ENCODE data around the gene OR4A15. TPM values are rescaled to one million over a fixed set of nuclear protein-coding genes. Genes with fewer than 3 reads are reported as not detected.

Gene OR4A15
- not detected in 2 replicates for polyA plus RNA-seq
- polyA minus RNA-seq, result not detected in 2 replicates

DNA sequence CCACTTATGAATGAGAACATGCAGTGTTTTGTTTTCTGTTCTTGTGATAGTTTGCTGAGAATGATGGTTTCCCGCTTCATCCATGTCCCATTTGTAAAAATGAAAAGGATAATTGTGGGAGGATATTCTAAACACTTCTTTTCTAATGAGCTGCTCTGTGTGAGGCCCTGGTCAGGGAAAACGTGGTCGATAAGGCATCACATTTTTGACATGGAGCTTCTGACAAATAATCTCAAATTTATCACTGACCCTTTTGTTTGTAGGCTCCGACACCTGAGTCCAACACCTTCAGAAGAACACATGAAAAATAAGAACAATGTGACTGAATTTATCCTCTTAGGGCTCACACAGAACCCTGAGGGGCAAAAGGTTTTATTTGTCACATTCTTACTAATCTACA lies at the start of gene OR4A15:
OR4A15 (plus strand) TSS at position 301 of the 400 bp plus-strand sequence; CDS start at position 301, 0 bp downstream.
- Histone ChIP-seq H3K9me3 (ENCODE audit: low read length) (peaks cover 6% of the 10 kb centered on the region), H3K79me2 (replicated peaks; ENCODE audit: insufficient read depth, low read length) (no peaks in the 10 kb centered on the region), H3K27me3 (ENCODE audit: insufficient read depth, low read depth, low read length) (no peaks in the 10 kb centered on the region), H3K9me2 (ENCODE audit: insufficient read depth, low read length) (no peaks in the 10 kb centered on the region), H3K36me3 (ENCODE audit: insufficient read depth, low read length) (no peaks in the 10 kb centered on the region), H3F3A (ENCODE audit: insufficient read depth, low read length, poor library complexity, severe bottlenecking) (no peaks in the 10 kb centered on the region), H3K9ac (ENCODE audit: low read length) (no peak within 1 kb of the TSS), H4K20me1 (ENCODE audit: insufficient read depth) (no peaks in the 10 kb centered on the region), H3K27ac (ENCODE audit: low read length) (no peak within 1 kb of the TSS), H3K4me2 (ENCODE audit: low read length) (no peak within 1 kb of the TSS), H2AFZ (ENCODE audit: low read depth, low read length) (no peak within 1 kb of the TSS), H3K4me3 (ENCODE audit: low read length) (no peak within 1 kb of the TSS)
- TF ChIP-seq MXI1 (conservative IDR thresholded peaks at IDR 0.05; ENCODE audit: poor library complexity, severe bottlenecking) (no peak), EP300 (conservative IDR thresholded peaks at IDR 0.05; ENCODE audit: poor library complexity, severe bottlenecking) (no peak), RAD21 (conservative IDR thresholded peaks at IDR 0.05) (no peak), POLR2AphosphoS5 (IDR thresholded peaks at IDR 0.05) (no peak)

DNA sequence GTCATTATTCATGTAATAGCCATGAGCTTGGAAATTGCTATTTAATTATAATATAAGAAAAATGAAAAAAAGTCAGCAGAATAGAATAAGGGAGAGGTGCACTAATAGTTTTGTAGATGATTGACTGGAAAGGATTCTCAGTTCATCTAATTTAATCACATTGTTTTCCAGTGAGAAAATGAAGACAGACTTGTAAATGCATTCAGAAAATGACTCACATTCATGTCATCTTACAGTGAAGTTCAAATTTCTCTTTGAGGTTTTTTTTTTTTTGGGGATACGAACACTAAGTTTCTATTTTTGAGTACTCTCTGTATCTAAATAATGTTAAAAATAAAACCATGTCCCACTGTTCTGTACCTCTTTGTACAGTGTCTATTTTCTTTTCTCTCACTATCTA lies 43.3 kb upstream of the OR4A15 start:
- Histone ChIP-seq H2AFZ (ENCODE audit: low read depth, low read length) (no peak overlapping the region), H3F3A (ENCODE audit: insufficient read depth, low read length, poor library complexity, severe bottlenecking) (no peaks in the 10 kb centered on the region), H3K36me3 (ENCODE audit: insufficient read depth, low read length) (no peaks in the 10 kb centered on the region), H3K9ac (ENCODE audit: low read length) (no peak overlapping the region), H4K20me1 (ENCODE audit: insufficient read depth) (no peaks in the 10 kb centered on the region), H3K9me3 (ENCODE audit: low read length) (peaks cover 6% of the 10 kb centered on the region), H3K27ac (ENCODE audit: low read length) (no peak overlapping the region), H3K4me2 (ENCODE audit: low read length) (no peak overlapping the region), H3K27me3 (ENCODE audit: insufficient read depth, low read depth, low read length) (no peaks in the 10 kb centered on the region), H3K9me2 (ENCODE audit: insufficient read depth, low read length) (no peaks in the 10 kb centered on the region), H3K79me2 (replicated peaks; ENCODE audit: insufficient read depth, low read length) (no peaks in the 10 kb centered on the region), H3K4me3 (ENCODE audit: low read length) (no peak overlapping the region)
- TF ChIP-seq POLR2AphosphoS5 (IDR thresholded peaks at IDR 0.05), result no peak
- no peak for TF ChIP-seq RAD21 (conservative IDR thresholded peaks at IDR 0.05)
- TF ChIP-seq, protein P1, sequence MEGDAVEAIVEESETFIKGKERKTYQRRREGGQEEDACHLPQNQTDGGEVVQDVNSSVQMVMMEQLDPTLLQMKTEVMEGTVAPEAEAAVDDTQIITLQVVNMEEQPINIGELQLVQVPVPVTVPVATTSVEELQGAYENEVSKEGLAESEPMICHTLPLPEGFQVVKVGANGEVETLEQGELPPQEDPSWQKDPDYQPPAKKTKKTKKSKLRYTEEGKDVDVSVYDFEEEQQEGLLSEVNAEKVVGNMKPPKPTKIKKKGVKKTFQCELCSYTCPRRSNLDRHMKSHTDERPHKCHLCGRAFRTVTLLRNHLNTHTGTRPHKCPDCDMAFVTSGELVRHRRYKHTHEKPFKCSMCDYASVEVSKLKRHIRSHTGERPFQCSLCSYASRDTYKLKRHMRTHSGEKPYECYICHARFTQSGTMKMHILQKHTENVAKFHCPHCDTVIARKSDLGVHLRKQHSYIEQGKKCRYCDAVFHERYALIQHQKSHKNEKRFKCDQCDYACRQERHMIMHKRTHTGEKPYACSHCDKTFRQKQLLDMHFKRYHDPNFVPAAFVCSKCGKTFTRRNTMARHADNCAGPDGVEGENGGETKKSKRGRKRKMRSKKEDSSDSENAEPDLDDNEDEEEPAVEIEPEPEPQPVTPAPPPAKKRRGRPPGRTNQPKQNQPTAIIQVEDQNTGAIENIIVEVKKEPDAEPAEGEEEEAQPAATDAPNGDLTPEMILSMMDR (IDR thresholded peaks at IDR 0.05; ENCODE audit: poor library complexity, severe bottlenecking), result no peak
- TF ChIP-seq EP300 (conservative IDR thresholded peaks at IDR 0.05; ENCODE audit: poor library complexity, severe bottlenecking), result no peak
- no peak for TF ChIP-seq MXI1 (conservative IDR thresholded peaks at IDR 0.05; ENCODE audit: poor library complexity, severe bottlenecking)
- no peak for TF ChIP-seq SMC3 (conservative IDR thresholded peaks at IDR 0.05; ENCODE audit: poor library complexity)
- no peak for TF ChIP-seq EZH2 (IDR thresholded peaks at IDR 0.05; ENCODE audit: borderline replicate concordance, insufficient read depth, low read length, poor library complexity, severe bottlenecking)
- TF ChIP-seq TAF1 (IDR thresholded peaks at IDR 0.05; ENCODE audit: low read depth), result no peak
- TF ChIP-seq, protein P2, sequence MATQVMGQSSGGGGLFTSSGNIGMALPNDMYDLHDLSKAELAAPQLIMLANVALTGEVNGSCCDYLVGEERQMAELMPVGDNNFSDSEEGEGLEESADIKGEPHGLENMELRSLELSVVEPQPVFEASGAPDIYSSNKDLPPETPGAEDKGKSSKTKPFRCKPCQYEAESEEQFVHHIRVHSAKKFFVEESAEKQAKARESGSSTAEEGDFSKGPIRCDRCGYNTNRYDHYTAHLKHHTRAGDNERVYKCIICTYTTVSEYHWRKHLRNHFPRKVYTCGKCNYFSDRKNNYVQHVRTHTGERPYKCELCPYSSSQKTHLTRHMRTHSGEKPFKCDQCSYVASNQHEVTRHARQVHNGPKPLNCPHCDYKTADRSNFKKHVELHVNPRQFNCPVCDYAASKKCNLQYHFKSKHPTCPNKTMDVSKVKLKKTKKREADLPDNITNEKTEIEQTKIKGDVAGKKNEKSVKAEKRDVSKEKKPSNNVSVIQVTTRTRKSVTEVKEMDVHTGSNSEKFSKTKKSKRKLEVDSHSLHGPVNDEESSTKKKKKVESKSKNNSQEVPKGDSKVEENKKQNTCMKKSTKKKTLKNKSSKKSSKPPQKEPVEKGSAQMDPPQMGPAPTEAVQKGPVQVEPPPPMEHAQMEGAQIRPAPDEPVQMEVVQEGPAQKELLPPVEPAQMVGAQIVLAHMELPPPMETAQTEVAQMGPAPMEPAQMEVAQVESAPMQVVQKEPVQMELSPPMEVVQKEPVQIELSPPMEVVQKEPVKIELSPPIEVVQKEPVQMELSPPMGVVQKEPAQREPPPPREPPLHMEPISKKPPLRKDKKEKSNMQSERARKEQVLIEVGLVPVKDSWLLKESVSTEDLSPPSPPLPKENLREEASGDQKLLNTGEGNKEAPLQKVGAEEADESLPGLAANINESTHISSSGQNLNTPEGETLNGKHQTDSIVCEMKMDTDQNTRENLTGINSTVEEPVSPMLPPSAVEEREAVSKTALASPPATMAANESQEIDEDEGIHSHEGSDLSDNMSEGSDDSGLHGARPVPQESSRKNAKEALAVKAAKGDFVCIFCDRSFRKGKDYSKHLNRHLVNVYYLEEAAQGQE (IDR thresholded peaks at IDR 0.05; ENCODE audit: borderline replicate concordance), result no peak

Data from neural cell (in vitro differentiated cells).